ENCODE data around the gene MAP2K6.

- TF ChIP-seq CTCF (IDR thresholded peaks at IDR 0.05) (no peak), POLR2A (IDR thresholded peaks at IDR 0.05) (no peak)
Observed at GRCh38 chr17:69462882-69463281, 48.4 kb downstream of the MAP2K6 start.
